ENCODE results near the gene PER2. TPM values are rescaled to one million over a fixed set of nuclear protein-coding genes. Genes with fewer than 3 reads are reported as not detected.

The PER2 gene
- total RNA-seq, 1 donor from 2014 or later: 3.7 TPM

DNA sequence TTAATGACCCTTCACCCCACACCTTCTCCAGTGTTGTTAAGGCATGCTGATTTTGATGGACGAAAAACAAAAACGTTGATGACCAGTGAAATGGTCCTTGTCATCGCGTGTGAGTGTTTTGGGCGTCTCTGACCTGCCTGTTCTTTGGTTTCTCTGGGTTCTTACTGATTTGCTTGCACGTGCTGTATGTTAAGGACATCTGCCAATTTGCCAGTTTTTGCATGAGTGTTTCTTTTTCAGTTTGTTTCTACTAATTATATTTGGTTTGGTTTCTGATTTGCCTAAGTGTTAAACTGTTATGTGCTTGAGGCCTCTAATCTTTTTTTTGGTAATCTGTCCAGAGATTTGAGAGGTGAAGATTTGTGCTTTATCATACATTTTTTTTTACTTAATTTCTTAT is 46.5 kb upstream of the PER2 start:
- Mint-ChIP-seq H3K4me3 (ENCODE audit: unreplicated experiment) (no peak overlapping the region), H3K36me3 (ENCODE audit: unreplicated experiment) (peaks cover 28% of the 10 kb centered on the region), H3K27ac (ENCODE audit: unreplicated experiment) (no peak overlapping the region), H3K9me3 (ENCODE audit: unreplicated experiment) (no peaks in the 10 kb centered on the region), H3K27me3 (ENCODE audit: unreplicated experiment) (no peaks in the 10 kb centered on the region), H3K4me1 (ENCODE audit: unreplicated experiment) (peaks cover 12% of the 10 kb centered on the region)
- DNase-seq (ENCODE audit: extremely low spot score, unreplicated experiment): no peak
- TF ChIP-seq, protein P1, sequence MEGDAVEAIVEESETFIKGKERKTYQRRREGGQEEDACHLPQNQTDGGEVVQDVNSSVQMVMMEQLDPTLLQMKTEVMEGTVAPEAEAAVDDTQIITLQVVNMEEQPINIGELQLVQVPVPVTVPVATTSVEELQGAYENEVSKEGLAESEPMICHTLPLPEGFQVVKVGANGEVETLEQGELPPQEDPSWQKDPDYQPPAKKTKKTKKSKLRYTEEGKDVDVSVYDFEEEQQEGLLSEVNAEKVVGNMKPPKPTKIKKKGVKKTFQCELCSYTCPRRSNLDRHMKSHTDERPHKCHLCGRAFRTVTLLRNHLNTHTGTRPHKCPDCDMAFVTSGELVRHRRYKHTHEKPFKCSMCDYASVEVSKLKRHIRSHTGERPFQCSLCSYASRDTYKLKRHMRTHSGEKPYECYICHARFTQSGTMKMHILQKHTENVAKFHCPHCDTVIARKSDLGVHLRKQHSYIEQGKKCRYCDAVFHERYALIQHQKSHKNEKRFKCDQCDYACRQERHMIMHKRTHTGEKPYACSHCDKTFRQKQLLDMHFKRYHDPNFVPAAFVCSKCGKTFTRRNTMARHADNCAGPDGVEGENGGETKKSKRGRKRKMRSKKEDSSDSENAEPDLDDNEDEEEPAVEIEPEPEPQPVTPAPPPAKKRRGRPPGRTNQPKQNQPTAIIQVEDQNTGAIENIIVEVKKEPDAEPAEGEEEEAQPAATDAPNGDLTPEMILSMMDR (IDR thresholded peaks at IDR 0.05): no peak

DNA sequence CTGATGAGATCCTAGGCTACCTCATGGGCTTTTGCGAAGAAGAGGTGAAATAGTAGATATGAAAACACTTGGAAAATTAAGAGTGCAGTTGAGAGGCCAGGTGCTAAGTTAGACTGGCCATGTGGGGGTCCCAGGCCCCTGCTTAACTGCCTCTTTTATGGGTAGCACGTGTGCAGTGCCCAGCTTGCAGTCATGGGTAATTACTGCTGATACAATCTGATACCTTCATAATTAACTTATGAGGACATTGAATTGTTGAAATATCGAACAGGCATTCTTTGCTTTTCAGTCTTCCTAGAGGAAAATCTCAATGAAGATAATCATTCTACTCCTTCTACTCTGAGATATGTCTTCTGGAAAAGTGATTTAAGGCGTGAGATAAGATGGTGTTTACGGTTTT is 43.5 kb upstream of the PER2 start:
- Mint-ChIP-seq H3K36me3 (ENCODE audit: unreplicated experiment) (peaks cover 36% of the 10 kb centered on the region), H3K4me1 (ENCODE audit: unreplicated experiment) (peaks cover 6% of the 10 kb centered on the region), H3K9me3 (ENCODE audit: unreplicated experiment) (peaks cover 4% of the 10 kb centered on the region), H3K27ac (ENCODE audit: unreplicated experiment) (no peak overlapping the region), H3K27me3 (ENCODE audit: unreplicated experiment) (no peaks in the 10 kb centered on the region), H3K4me3 (ENCODE audit: unreplicated experiment) (no peak overlapping the region)
- no peak for DNase-seq (ENCODE audit: extremely low spot score, unreplicated experiment)
- TF ChIP-seq, protein P1 (IDR thresholded peaks at IDR 0.05): no peak

DNA sequence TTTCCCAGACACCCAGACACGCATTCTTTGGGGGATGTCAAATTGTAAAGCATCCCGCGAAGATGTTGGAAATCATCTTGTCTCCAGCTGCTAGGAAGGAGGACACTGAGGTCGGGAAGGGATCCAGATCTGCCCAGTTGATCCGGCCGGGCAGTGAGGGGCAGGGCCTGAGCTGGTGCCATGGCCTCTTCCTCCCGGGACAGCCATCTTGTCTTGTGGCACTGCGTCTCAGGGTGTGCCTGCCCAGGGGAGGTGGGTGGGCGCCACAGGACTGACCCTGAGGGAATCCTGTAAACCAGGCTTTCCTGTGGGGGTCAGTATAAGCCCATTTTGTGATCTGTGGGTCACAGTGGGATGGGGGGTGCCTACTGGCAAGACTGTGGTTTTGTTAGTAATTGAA is 42.0 kb upstream of the PER2 start:
- Mint-ChIP-seq H3K4me1 (ENCODE audit: unreplicated experiment) (no peaks in the 10 kb centered on the region), H3K27ac (ENCODE audit: unreplicated experiment) (no peak overlapping the region), H3K36me3 (ENCODE audit: unreplicated experiment) (peaks cover 42% of the 10 kb centered on the region), H3K9me3 (ENCODE audit: unreplicated experiment) (peaks cover 4% of the 10 kb centered on the region), H3K4me3 (ENCODE audit: unreplicated experiment) (no peak overlapping the region), H3K27me3 (ENCODE audit: unreplicated experiment) (no peaks in the 10 kb centered on the region)
- DNase-seq (ENCODE audit: extremely low spot score, unreplicated experiment): no peak
- TF ChIP-seq, protein P1 (IDR thresholded peaks at IDR 0.05): no peak

DNA sequence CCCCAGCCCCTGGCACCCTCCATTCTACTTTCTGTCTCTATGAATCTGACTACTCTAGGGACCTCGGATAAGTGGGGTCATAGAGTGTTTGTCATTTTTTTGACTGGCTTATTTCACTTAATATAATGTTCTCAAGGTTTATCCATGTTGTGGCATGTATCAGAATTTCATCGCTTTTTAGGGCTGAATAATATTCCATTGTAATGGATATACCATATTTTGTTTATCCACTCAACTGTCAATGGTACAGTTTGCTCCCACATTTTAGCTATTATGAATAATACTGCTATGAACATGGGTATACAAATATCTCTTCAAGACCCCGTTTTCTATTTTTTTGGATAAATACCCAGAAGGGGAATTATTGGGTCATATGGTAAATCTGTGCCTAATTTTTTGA is 39.3 kb upstream of the PER2 start:
- Mint-ChIP-seq H3K4me1 (ENCODE audit: unreplicated experiment) (no peaks in the 10 kb centered on the region), H3K9me3 (ENCODE audit: unreplicated experiment) (peaks cover 4% of the 10 kb centered on the region), H3K4me3 (ENCODE audit: unreplicated experiment) (no peak overlapping the region), H3K27ac (ENCODE audit: unreplicated experiment) (no peak overlapping the region), H3K36me3 (ENCODE audit: unreplicated experiment) (peaks cover 43% of the 10 kb centered on the region), H3K27me3 (ENCODE audit: unreplicated experiment) (no peaks in the 10 kb centered on the region)
- no peak for DNase-seq (ENCODE audit: extremely low spot score, unreplicated experiment)
- TF ChIP-seq, protein P1 (IDR thresholded peaks at IDR 0.05): no peak

DNA sequence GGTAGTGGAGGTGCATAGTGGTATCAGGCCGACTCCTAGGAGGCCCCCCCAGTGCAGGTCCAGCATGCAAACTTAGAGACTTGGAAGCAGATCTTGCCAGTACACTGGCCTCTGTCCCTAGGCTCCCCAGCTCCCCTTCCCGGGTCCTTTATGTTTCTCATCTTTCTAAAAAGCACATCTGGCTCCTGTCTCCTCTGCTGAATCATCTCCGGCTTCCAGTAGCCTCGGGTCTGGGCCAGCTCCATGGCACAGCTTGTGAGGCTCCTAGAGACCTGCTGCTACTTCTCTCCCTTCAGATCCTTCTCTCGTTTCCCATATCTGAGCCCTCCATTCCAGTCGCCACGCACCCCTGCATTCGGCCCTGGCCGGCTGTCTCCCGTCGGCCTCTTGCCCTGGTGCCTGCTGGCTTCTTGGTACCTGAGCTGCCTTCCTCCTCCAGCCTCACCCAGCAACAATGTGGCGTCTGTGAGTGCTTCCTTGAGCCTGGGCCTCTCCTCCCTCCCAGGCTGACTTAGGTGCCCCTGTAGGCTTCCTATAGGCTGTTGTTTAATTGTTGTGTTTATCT is 38.5 kb upstream of the PER2 start:
- Mint-ChIP-seq H3K4me3 (ENCODE audit: unreplicated experiment) (no peak overlapping the region), H3K27me3 (ENCODE audit: unreplicated experiment) (no peaks in the 10 kb centered on the region), H3K36me3 (ENCODE audit: unreplicated experiment) (peaks cover 38% of the 10 kb centered on the region), H3K27ac (ENCODE audit: unreplicated experiment) (no peak overlapping the region), H3K4me1 (ENCODE audit: unreplicated experiment) (peaks cover 3% of the 10 kb centered on the region), H3K9me3 (ENCODE audit: unreplicated experiment) (peaks cover 4% of the 10 kb centered on the region)
- TF ChIP-seq, protein P1 (IDR thresholded peaks at IDR 0.05): no peak
- no peak for DNase-seq (ENCODE audit: extremely low spot score, unreplicated experiment)
